ENCODE measurements around the gene DPP6. TPM values are rescaled to one million over a fixed set of nuclear protein-coding genes. Genes with fewer than 3 reads are reported as not detected.

DPP6 gene
- total and polyA plus RNA-seq, 9 of the 15 experiments (the other 6 are each of a cell fraction or from before 2014, with no cell fraction given), result not detected

DNA sequence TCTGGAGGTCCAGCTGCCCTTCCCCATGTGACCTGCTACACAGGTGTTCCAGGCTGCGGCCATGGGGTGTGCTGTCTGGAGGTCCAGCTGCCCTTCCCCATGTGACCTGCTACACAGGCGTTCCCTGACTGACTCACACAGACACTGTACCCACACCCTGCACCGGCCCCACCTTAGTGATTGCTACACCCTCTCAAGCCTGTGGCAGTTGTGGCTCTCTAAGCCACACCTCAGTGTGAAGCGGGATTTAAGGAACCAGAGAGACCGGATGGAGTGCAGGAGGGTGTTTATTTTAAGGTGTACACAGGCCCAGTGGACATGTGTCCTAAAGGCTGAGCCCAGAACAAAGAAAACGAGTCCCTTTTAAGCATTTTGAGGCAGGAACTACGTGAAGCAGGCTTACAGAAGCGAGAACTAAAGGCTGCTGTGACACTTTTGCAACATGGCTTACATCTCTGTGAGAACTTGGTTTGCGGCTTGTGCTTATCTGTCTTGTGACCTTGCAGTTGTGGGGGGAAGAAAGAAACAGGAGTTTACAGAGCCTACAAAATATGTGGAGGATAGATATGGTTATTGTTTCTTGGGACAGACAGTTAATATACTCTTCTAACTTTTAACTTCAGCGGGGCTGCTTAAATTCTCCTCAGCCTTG, 624.4 kb downstream of the DPP6 start (continued):
- TF ChIP-seq KDM4B (IDR thresholded peaks at IDR 0.05; ENCODE audit: borderline replicate concordance in 2 of 2, low read depth in 1 of 2) (peak in 1 of 2 experiments; percentile 28; a peak in 1 of 4 replicates), ZC3H4 (CRISPR knock-in tag; IDR thresholded peaks at IDR 0.05; ENCODE audit: borderline replicate concordance) (no peak), SNAPC5 (CRISPR knock-in tag; IDR thresholded peaks at IDR 0.05) (no peak), RBBP5 (IDR thresholded peaks at IDR 0.05; ENCODE audit: borderline replicate concordance, insufficient read depth, low read length, poor library complexity, severe bottlenecking) (peak; percentile 96), ZNF592 (IDR thresholded peaks at IDR 0.05) (peak; percentile 71), MXD1 (CRISPR knock-in tag; IDR thresholded peaks at IDR 0.05; ENCODE audit: borderline replicate concordance, poor library complexity, severe bottlenecking) (no peak), PRDM10 (IDR thresholded peaks at IDR 0.05; ENCODE audit: partially characterized antibody) (no peak), POLR2AphosphoS2 (IDR thresholded peaks at IDR 0.05; ENCODE audit: low read length) (no peak), FIP1L1 (IDR thresholded peaks at IDR 0.05; ENCODE audit: low read depth, low read length, poor library complexity, severe bottlenecking) (no peak), RUNX1 (IDR thresholded peaks at IDR 0.05; ENCODE audit: low read depth) (no peak), ZZZ3 (IDR thresholded peaks at IDR 0.05) (no peak), BRF1 (IDR thresholded peaks at IDR 0.05; ENCODE audit: borderline replicate concordance, extremely low read depth, insufficient read length) (no peak)
- TF ChIP-seq, protein P1, sequence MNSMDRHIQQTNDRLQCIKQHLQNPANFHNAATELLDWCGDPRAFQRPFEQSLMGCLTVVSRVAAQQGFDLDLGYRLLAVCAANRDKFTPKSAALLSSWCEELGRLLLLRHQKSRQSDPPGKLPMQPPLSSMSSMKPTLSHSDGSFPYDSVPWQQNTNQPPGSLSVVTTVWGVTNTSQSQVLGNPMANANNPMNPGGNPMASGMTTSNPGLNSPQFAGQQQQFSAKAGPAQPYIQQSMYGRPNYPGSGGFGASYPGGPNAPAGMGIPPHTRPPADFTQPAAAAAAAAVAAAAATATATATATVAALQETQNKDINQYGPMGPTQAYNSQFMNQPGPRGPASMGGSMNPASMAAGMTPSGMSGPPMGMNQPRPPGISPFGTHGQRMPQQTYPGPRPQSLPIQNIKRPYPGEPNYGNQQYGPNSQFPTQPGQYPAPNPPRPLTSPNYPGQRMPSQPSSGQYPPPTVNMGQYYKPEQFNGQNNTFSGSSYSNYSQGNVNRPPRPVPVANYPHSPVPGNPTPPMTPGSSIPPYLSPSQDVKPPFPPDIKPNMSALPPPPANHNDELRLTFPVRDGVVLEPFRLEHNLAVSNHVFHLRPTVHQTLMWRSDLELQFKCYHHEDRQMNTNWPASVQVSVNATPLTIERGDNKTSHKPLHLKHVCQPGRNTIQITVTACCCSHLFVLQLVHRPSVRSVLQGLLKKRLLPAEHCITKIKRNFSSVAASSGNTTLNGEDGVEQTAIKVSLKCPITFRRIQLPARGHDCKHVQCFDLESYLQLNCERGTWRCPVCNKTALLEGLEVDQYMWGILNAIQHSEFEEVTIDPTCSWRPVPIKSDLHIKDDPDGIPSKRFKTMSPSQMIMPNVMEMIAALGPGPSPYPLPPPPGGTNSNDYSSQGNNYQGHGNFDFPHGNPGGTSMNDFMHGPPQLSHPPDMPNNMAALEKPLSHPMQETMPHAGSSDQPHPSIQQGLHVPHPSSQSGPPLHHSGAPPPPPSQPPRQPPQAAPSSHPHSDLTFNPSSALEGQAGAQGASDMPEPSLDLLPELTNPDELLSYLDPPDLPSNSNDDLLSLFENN (IDR thresholded peaks at IDR 0.05; ENCODE audit: low read depth in 2 of 2, low read length in 2 of 2), result peak in 1 of 2 experiments; percentile 78; a peak in 2 of 4 replicates
